ENCODE data around the gene DDX6.
"Not testable (repeated sequence)": the region's sequence is repeated elsewhere in the genome, so short reads cannot be mapped to it uniquely, and the experiment has no call there.

DDX6 gene

DNA sequence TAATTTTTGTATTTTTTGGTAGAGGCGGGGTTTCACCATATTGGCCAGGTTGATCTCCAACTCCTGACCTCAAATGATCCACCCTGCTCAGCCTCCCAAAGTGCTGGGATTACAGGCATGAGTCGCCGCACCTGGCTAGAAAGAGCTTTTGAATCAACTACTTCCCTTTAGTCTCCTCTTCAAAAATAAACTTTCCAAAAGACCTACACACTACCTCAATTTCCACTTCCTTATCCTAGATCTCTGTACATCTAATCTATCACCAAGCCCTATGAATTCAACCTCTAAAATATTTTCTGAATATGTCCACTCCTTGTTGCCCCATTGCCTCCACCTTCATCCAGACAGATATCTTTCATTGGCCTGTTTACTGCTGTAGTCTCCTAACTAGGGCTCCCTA lies 13.1 kb upstream of the DDX6 start:
- no peak overlapping the region for H3K27ac Mint-ChIP-seq
- peaks cover 29% of the 10 kb centered on the region for H3K4me1 Mint-ChIP-seq
- no peak overlapping the region for H3K4me3 Mint-ChIP-seq
- H3K27me3 Mint-ChIP-seq = no peaks in the 10 kb centered on the region
- no peaks in the 10 kb centered on the region for H3K9me3 Mint-ChIP-seq
- no peaks in the 10 kb centered on the region for H3K36me3 Mint-ChIP-seq

GRCh38 chr11:118799372-118799771 lies 8.4 kb upstream of the DDX6 start:
- Mint-ChIP-seq H3K9me3 (no peaks in the 10 kb centered on the region), H3K4me1 (peaks cover 9% of the 10 kb centered on the region), H3K4me3 (no peak overlapping the region), H3K27me3 (no peaks in the 10 kb centered on the region), H3K27ac (peak overlapping the region; percentile 38), H3K36me3 (no peaks in the 10 kb centered on the region)

GRCh38 chr11:118797510-118797909 lies 6.5 kb upstream of the DDX6 start:
- no peak overlapping the region for H3K27ac Mint-ChIP-seq
- no peaks in the 10 kb centered on the region for H3K27me3 Mint-ChIP-seq
- peaks cover 18% of the 10 kb centered on the region for H3K4me1 Mint-ChIP-seq
- H3K4me3 Mint-ChIP-seq = no peak overlapping the region
- no peaks in the 10 kb centered on the region for H3K36me3 Mint-ChIP-seq
- no peaks in the 10 kb centered on the region for H3K9me3 Mint-ChIP-seq

GRCh38 chr11:118792570-118793124 lies 1.7 kb upstream of the DDX6 start:
- peak overlapping the region; percentile 97 for H3K27ac Mint-ChIP-seq
- H3K4me1 Mint-ChIP-seq = peaks cover 17% of the 10 kb centered on the region
- peak overlapping the region; percentile 100 for H3K4me3 Mint-ChIP-seq
- H3K9me3 Mint-ChIP-seq = no peaks in the 10 kb centered on the region
- peaks cover 6% of the 10 kb centered on the region for H3K36me3 Mint-ChIP-seq
- H3K27me3 Mint-ChIP-seq = no peaks in the 10 kb centered on the region

- peak overlapping the region; percentile 100 for H3K4me3 Mint-ChIP-seq
- H3K4me1 Mint-ChIP-seq = peaks cover 17% of the 10 kb centered on the region
- H3K36me3 Mint-ChIP-seq = peaks cover 6% of the 10 kb centered on the region
- H3K9me3 Mint-ChIP-seq = no peaks in the 10 kb centered on the region
- peak overlapping the region; percentile 97 for H3K27ac Mint-ChIP-seq
- H3K27me3 Mint-ChIP-seq = no peaks in the 10 kb centered on the region
Measured at GRCh38 chr11:118791961-118792569, 1.1 kb upstream of the DDX6 start.

GRCh38 chr11:118790357-118791110 lies 430 bp downstream of the DDX6 start:
- peak overlapping the region; percentile 97 for H3K27ac Mint-ChIP-seq
- H3K4me1 Mint-ChIP-seq = peaks cover 31% of the 10 kb centered on the region
- H3K9me3 Mint-ChIP-seq = no peaks in the 10 kb centered on the region
- no peaks in the 10 kb centered on the region for H3K27me3 Mint-ChIP-seq
- peaks cover 8% of the 10 kb centered on the region for H3K36me3 Mint-ChIP-seq
- H3K4me3 Mint-ChIP-seq = peak overlapping the region; percentile 100

DNA sequence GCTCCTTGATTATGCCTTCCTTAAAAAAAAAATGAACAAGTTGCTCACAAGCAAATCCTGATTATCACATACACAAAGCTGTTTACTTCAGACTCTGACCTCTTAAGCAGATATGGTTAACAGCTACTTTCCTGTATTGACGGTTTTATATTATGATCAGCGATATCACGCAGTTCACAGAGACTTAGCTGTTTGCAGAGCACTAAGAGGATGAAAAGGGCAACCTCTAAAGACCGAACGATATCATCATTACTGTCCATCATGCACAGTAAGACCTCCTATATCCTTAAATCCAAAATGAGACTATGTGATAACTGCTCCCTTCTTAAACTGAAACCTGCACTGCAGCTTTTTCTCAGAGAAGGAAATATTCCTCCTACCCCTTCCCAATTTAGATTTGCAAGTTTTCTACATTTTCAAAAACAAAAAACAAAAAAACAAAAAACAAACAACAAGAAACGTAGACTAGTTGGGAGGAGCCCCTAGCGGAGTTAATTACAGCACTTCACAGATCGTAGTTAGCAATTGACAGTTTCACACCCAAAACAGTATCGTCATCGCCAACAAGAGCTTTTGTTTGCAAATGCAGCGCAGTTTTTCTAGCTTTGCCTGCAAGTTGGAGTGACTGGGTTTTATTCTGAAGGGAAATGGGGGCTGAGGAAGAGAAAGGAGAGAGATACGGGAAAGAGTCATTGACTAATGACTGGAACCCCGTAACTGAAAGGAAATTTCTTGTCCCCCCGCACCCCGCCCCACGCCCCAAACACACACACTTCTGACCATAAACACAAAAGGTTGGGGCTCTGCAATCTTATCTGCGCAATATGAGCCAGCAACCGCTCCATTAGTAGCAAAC lies 1.2 kb downstream of the DDX6 start:
- peak overlapping the region; percentile 97 for H3K27ac Mint-ChIP-seq
- H3K9me3 Mint-ChIP-seq = no peaks in the 10 kb centered on the region

DNA sequence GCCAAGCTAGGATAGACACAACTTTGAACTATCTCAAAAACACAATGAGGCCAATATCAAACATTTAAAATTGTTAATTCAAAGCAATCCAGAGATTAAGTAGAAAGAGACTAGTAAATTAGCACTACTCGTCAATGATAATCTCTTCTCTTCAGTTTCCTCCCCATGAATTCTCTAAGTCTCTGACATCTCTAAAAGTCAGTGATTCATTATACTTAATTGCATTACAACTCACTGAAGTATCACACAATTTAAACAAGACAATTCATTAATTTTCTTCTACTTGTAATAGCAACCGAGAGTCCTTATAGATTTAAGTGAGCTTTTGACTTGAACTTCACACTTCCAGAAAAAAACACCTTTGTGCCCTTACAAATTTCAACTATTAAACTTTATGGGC lies 4.3 kb downstream of the DDX6 start:
- Mint-ChIP-seq H3K27ac (peak overlapping the region; percentile 92), H3K4me1 (peaks cover 43% of the 10 kb centered on the region), H3K27me3 (no peaks in the 10 kb centered on the region), H3K4me3 (peak overlapping the region; percentile 78), H3K36me3 (peaks cover 11% of the 10 kb centered on the region), H3K9me3 (no peaks in the 10 kb centered on the region)

More for the DNA sequence above, 1.2 kb downstream of the DDX6 start:
- Mint-ChIP-seq H3K36me3 (peaks cover 8% of the 10 kb centered on the region), H3K27me3 (no peaks in the 10 kb centered on the region), H3K4me3 (peak overlapping the region; percentile 100), H3K4me1 (peaks cover 34% of the 10 kb centered on the region)

GRCh38 chr11:118785362-118785761 lies 5.6 kb downstream of the DDX6 start:
- H3K4me1 Mint-ChIP-seq = peaks cover 50% of the 10 kb centered on the region

GRCh38 chr11:118783724-118784495 lies 7.1 kb downstream of the DDX6 start:
- Mint-ChIP-seq H3K4me3 (peak overlapping the region; percentile 42), H3K4me1 (peaks cover 50% of the 10 kb centered on the region), H3K27ac (no peak overlapping the region), H3K27me3 (no peaks in the 10 kb centered on the region), H3K36me3 (peaks cover 8% of the 10 kb centered on the region), H3K9me3 (no peaks in the 10 kb centered on the region)

More at GRCh38 chr11:118785362-118785761, 5.6 kb downstream of the DDX6 start:
- peaks cover 11% of the 10 kb centered on the region for H3K36me3 Mint-ChIP-seq
- no peaks in the 10 kb centered on the region for H3K27me3 Mint-ChIP-seq
- H3K27ac Mint-ChIP-seq = peak overlapping the region; percentile 46
- H3K4me3 Mint-ChIP-seq = peak overlapping the region; percentile 78
- H3K9me3 Mint-ChIP-seq = no peaks in the 10 kb centered on the region

DNA sequence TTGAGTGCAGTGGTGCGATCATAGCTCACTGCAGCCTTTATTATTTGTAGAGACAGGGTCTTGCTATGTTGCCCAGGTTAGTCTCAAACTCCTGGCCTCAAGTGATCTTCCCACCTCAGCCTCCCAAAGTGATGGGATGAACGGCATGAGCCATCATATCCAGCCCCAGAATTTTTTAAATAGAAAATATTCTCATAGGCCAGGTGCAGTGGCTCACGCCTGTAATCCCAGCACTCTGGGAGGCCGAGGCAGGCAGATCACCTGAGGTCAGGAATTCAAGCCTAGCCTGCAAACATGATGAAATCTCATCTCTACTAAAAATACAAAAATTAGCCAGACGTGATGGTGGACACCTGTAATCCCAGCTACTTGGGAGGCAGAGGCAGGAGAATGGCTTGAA lies 7.6 kb downstream of the DDX6 start:
- Mint-ChIP-seq H3K4me1 (peaks cover 55% of the 10 kb centered on the region), H3K4me3 (peak overlapping the region; percentile 64)
- H3K27me3 Mint-ChIP-seq, H3K36me3 Mint-ChIP-seq, H3K9me3 Mint-ChIP-seq, H3K27ac Mint-ChIP-seq: not testable (repeated sequence)

DNA sequence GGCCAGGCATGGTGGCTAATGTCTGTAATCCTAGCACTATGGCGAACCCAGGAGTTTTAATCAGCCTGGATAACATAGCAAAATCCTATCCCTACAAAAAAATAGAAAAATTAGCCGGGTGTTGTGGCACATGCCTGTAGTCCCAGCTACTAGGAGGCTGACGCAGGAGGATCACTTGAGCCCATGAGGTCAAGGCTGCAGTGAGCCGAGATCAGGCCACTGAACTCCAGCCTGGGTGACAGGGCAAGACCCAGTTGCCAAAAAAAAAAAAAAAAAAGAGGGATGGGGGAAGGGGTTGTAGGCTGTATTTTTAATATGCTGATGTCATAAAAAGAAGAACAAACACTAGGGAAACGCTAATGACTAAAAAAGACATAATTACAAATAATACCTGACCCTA lies 12.1 kb downstream of the DDX6 start:
- H3K27ac Mint-ChIP-seq = peak overlapping the region; percentile 35
- peaks cover 18% of the 10 kb centered on the region for H3K36me3 Mint-ChIP-seq
- peak overlapping the region; percentile 11 for H3K4me3 Mint-ChIP-seq
- no peaks in the 10 kb centered on the region for H3K27me3 Mint-ChIP-seq
- H3K4me1 Mint-ChIP-seq = peaks cover 76% of the 10 kb centered on the region
- H3K9me3 Mint-ChIP-seq = no peaks in the 10 kb centered on the region

GRCh38 chr11:118774032-118774431 lies 16.9 kb downstream of the DDX6 start:
- no peaks in the 10 kb centered on the region for H3K9me3 Mint-ChIP-seq
- peak overlapping the region; percentile 92 for H3K27ac Mint-ChIP-seq
- H3K27me3 Mint-ChIP-seq = no peaks in the 10 kb centered on the region
- H3K36me3 Mint-ChIP-seq = peaks cover 13% of the 10 kb centered on the region
- H3K4me3 Mint-ChIP-seq = peak overlapping the region; percentile 19
- peaks cover 92% of the 10 kb centered on the region for H3K4me1 Mint-ChIP-seq

- Mint-ChIP-seq H3K27me3 (no peaks in the 10 kb centered on the region), H3K4me1 (peaks cover 85% of the 10 kb centered on the region), H3K36me3 (peaks cover 8% of the 10 kb centered on the region), H3K9me3 (no peaks in the 10 kb centered on the region), H3K4me3 (peak overlapping the region; percentile 66), H3K27ac (peak overlapping the region; percentile 96)
Measured at GRCh38 chr11:118771547-118772288, 19.2 kb downstream of the DDX6 start.
